Endometrial microvascular endothelial cells (primary cell): ENCODE measurements around the gene SLC30A2. TPM values are rescaled to one million over a fixed set of nuclear protein-coding genes. Genes with fewer than 3 reads are reported as not detected.
"Not testable (repeated sequence)": the region's sequence is repeated elsewhere in the genome, so short reads cannot be mapped to it uniquely, and the experiment has no call there.

ENCODE experiments used
- in situ Hi-C: cut with HindIII; loops from 2 replicates; pipeline ENCODE4 v1.10.0; 2017; ENCODE audit warnings: low sequenced_read_pairs, low pct_unique_long_range_greater_than_20kb; ENCODE audit errors: inconsistent ontology term
- total RNA-seq: library from RNA; depleted of rRNA; stranded (reverse); fragments of >200 nt; gene quantifications from one replicate; pipeline ENCODE4 v1.2.3, GENCODE V29; 2015; ENCODE audit errors: inconsistent ontology term

Gene SLC30A2
- not detected for total RNA-seq

GRCh38 chr1:26045722-26046245 lies at the start of gene SLC30A2:
Gene SLC30A2, minus strand, starts transcription at chr1:26046118. Its CDS starts 222 bp downstream, at chr1:26045896.
- in situ Hi-C loops, result no loop called here

DNA sequence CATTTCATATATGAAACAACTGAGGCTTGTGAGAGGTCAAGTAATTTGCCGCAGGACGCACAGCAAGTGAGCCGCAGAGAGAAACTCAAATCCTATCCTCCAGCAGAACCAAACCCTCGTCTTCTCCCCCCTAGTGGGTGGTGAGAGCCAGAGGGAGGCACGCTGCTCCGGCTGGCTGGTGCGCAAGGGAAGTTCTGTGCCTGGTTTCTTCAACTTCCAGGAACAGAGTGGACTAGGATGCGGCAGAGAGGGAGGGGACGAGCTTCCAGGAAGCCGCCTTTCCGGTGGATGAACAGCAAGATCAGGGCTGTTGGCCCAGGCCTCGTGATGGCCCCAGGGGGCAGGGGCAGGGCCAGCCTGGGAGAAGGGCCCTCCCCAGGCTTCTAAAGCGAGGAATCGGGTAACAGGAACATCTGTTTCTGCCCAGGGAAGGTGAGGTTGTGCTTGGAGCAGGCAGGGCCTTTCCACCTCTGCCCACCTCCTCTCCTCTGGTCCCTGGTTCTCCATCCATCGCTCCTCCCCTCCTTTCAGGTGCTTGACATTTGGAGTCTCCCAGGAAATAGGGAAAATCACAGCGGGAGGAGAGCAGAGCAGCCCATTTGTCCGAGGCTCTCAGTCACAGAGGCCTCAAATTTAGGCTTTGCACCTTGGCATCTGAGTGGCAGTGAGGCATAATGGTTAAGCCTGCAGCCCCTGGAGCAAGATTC lies 48.9 kb upstream of the SLC30A2 start:
- in situ Hi-C loops, result no loop called here

- in situ Hi-C loops, result no loop called here
Observed at GRCh38 chr1:26094076-26094669, 48.3 kb upstream of the SLC30A2 start.

DNA sequence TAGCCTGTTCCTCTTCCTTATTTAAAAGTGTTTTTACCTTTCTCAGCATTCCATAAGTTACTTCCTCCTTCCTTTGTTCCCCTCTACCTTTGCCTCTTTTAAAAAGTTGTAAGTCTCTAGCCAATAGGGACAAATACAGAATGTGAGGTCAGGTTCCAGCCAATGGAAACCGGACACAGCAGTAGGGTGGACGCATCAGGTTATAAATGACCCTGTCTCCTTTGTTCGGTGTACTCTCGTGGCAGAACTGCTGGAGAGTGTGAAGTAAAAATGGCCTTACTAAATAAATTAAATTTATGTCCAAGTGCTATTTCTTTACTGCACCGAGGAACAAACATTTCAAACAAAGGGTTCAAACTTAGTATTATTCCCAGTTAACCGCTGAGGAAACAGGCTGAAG lies 47.7 kb upstream of the SLC30A2 start:
- in situ Hi-C loops, result not testable (repeated sequence)

- in situ Hi-C loops, result no loop called here
Observed at GRCh38 chr1:26092422-26092821, 46.5 kb upstream of the SLC30A2 start.

GRCh38 chr1:26090893-26091292 lies 45.0 kb upstream of the SLC30A2 start:
- in situ Hi-C loops, result no loop called here

- in situ Hi-C loops, result no loop called here
Observed at GRCh38 chr1:26089125-26089524, 43.2 kb upstream of the SLC30A2 start.

DNA sequence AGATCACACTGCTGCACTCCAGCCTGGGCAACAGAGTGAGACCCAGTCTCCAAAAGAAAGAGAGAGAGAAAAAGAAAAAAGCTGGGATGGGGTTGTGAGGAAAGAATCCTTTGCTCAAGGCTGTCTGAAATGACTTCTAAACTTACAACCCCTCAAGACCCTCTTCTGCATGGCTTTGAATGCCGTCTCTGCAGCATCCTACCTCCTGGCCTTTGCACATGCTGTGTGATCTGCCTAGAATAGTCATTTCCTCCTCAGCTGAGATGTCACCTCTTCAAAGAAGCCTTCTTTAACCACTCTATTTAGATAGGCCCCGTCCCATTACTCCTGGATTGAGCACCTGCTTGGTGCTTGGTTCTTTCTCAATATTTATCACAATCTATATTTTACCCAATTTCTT lies 38.9 kb upstream of the SLC30A2 start:
- in situ Hi-C loops, result no loop called here

- in situ Hi-C loops, result no loop called here
Observed at GRCh38 chr1:26084091-26084561, 38.2 kb upstream of the SLC30A2 start.

DNA sequence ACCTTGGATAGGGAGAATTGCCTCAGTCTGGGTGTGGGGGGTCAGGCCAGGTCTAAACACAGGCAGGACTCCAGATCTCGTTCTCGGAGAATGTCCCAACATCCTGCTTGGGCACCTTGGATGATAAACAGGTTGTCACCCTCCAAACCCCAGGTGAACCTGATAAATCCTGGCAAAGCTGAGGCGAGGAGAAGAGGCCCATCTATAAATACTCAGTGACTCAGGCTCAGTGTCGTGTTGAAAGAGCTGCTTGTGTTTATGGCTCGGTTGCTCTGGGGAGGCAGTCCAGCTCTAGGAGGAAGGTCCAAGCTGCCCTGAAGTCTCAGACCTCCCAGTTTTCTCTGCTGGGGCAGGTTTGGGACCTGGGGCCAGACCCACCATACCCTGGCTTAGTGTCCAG lies 37.3 kb upstream of the SLC30A2 start:
- in situ Hi-C loops, result no loop called here

DNA sequence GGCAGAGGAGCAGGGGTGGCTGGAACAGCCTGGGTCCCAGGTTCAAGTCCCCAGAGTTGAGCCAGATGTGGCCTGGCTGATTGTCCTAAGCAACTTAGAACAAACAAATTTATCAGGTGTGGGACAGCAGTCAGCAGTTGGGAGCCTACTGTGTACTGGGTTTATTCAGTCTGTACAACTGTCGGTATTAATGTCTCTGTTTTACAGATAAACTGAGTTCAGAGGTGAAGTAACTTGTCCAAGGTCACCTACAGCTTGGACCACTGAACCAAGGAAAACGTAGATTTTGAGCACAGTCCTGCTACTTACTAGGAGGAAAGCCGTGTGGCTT lies 36.1 kb upstream of the SLC30A2 start:
- in situ Hi-C loops, result no loop called here

DNA sequence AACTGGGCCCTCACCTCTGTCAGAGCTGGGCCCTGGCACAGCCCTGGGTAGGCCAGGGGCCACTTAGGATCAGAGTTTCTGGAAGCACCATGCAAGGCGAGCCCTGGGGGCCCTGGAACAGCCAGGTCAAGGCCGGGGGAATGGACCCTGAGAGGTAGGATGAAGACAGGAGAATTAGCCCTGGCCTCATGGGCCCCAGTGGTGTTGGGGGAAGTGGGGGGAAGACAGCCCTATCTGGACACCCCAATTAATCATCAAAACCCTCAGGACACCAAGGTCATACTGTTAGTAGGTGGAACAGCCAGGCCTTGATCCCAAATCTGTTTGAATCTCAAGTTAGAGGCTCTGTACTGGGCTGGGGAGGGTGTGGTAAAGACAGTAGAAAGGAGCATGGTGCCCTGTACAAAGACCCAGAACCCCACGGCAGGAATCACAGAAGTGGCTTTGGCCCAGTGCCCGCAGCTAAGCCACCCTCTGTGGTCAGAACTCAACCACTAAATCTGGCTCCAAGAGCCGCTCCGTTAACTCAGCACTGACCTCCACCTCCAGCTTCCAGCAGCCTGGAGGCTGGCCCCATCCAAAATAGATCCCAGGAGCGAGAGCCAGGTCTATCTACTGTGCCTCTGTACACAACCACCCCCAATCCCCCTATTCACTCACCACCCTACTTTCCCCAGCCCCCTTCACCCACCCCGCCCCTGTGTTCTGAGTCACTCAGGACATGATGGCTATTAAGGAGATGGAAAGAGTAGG lies 35.5 kb upstream of the SLC30A2 start:
- in situ Hi-C loops, result no loop called here

GRCh38 chr1:26079960-26080814 lies 34.3 kb upstream of the SLC30A2 start:
- in situ Hi-C loops, result no loop called here

DNA sequence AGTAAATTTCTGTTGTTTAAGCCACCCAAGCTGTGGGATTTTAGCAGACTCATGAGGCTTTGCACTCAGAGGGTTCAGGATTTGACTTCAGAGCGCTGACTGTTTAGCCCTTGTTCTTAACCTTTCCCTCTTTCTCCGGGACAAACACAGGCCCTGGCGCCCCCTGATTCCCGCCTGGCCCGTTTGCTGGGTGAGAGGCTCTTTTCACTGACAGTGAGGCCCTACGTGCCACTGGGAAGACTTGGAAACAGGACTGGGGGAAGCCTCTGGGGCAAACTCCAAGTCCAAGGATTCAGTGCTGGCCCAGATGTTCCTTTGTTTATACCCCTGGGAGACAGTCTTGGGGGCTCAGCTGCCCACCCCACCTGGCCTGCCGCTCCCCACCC lies 33.3 kb upstream of the SLC30A2 start:
- in situ Hi-C loops, result no loop called here

GRCh38 chr1:26078286-26079177 lies 32.6 kb upstream of the SLC30A2 start:
- in situ Hi-C loops, result no loop called here

GRCh38 chr1:26077524-26077923 lies 31.6 kb upstream of the SLC30A2 start:
- in situ Hi-C loops, result no loop called here

GRCh38 chr1:26075421-26076144 lies 29.7 kb upstream of the SLC30A2 start:
- in situ Hi-C loops, result no loop called here
